HL-60 (cell line): Measurements from ENCODE around the gene VWA8.
"Not testable (repeated sequence)": the region's sequence is repeated elsewhere in the genome, so short reads cannot be mapped to it uniquely, and the experiment has no call there.

Experiments used
- DNase-seq, 2 experiments: peaks; one replicate each; pipeline ENCODE4 v3.0.0-alpha.2; 2010 to 2020; ENCODE audit warnings: low read depth in 1 of 2, low spot score in 1 of 2
- H3K27ac ChIP-seq: fragments of 250-450 bp; sonication (Bioruptor Pico); replicated peaks from 2 replicates; pipeline ENCODE4 v1.5.1; 2020; ENCODE audit warnings: mild to moderate bottlenecking, moderate library complexity
- H3K27me3 ChIP-seq: fragments of 250-450 bp; sonication (Bioruptor Pico); 2 replicates; pipeline ENCODE4 v1.5.1; 2021; ENCODE audit warnings: mild to moderate bottlenecking, moderate library complexity; ENCODE audit not compliant: insufficient read depth, poor library complexity, severe bottlenecking
- H3K4me3 ChIP-seq: replicated peaks from 2 replicates; pipeline ENCODE4 v1.5.1; 2011; ENCODE audit warnings: mild to moderate bottlenecking, control low read depth, low read length; ENCODE audit not compliant: insufficient read depth
- CTCF ChIP-seq: IDR thresholded peaks from one replicate; pipeline ENCODE4 v1.5.1; 2011; ENCODE audit warnings: low read length, control low read depth, inconsistent platforms; ENCODE audit not compliant: insufficient read depth
- GABPA ChIP-seq: IDR thresholded peaks from 2 replicates; pipeline ENCODE4 v1.6.1; 2012; ENCODE audit warnings: low read depth
- POLR2AphosphoS5 ChIP-seq: IDR thresholded peaks from 2 replicates; pipeline ENCODE4 v1.6.1; 2012; ENCODE audit warnings: low read depth
- REST ChIP-seq: IDR thresholded peaks from 2 replicates; pipeline ENCODE4 v1.6.1; 2012; ENCODE audit warnings: low read depth; ENCODE audit not compliant: insufficient replicate concordance
- SPI1 ChIP-seq: IDR thresholded peaks from 2 replicates; pipeline ENCODE4 v1.6.1; 2012; ENCODE audit warnings: low read depth, mild to moderate bottlenecking, borderline replicate concordance

The VWA8 gene

GRCh38 chr13:41812237-41812636 lies 148.7 kb downstream of the VWA8 start:
- H3K27ac ChIP-seq: no peak overlapping the region
- no peak for DNase-seq
- TF ChIP-seq REST: no peak
- no peak for TF ChIP-seq CTCF
- TF ChIP-seq POLR2AphosphoS5: no peak
- no peak for TF ChIP-seq SPI1
- TF ChIP-seq GABPA: no peak
- no peaks in the 10 kb centered on the region for H3K27me3 ChIP-seq
- no peak overlapping the region for H3K4me3 ChIP-seq

- TF ChIP-seq POLR2AphosphoS5: no peak
- no peak for TF ChIP-seq CTCF
- TF ChIP-seq GABPA: no peak
- no peak for TF ChIP-seq SPI1
- TF ChIP-seq REST: no peak
- Histone ChIP-seq H3K4me3 (no peak overlapping the region), H3K27ac (no peak overlapping the region), H3K27me3 (no peaks in the 10 kb centered on the region)
- no peak for DNase-seq
Observed at GRCh38 chr13:41811588-41812021, 149.3 kb downstream of the VWA8 start.

- no peak for DNase-seq
- TF ChIP-seq CTCF (no peak), SPI1 (peak; percentile 73)
- no peak overlapping the region for H3K4me3 ChIP-seq
- no peak overlapping the region for H3K27ac ChIP-seq
- H3K27me3 ChIP-seq: no peaks in the 10 kb centered on the region
Observed at GRCh38 chr13:41809962-41810361, 150.9 kb downstream of the VWA8 start.

GRCh38 chr13:41803445-41803735 lies 157.5 kb downstream of the VWA8 start:
- H3K27ac ChIP-seq, H3K27me3 ChIP-seq, DNase-seq, H3K4me3 ChIP-seq: not testable (repeated sequence)
